Effector memory CD4-positive, alpha-beta T cell (primary cell): ENCODE data around the gene XPR1.
"Not testable (repeated sequence)": the region's sequence is repeated elsewhere in the genome, so short reads cannot be mapped to it uniquely, and the experiment has no call there.

ENCODE experiments used
- DNase-seq, 3 donors: peaks; one replicate each; pipeline ENCODE4 v3.0.0-alpha.2; 2020
- H3K27ac ChIP-seq: 2 replicates; pipeline ENCODE4 v1.7.0; 2013; ENCODE audit warnings: mild to moderate bottlenecking, low read length, moderate library complexity; ENCODE audit not compliant: insufficient read depth, poor library complexity, severe bottlenecking
- H3K27me3 ChIP-seq: replicated peaks from 2 replicates; pipeline ENCODE4 v1.7.0; 2013; ENCODE audit warnings: mild to moderate bottlenecking, low read length; ENCODE audit not compliant: insufficient read depth, control insufficient read depth, poor library complexity, severe bottlenecking
- H3K36me3 ChIP-seq: 2 replicates; pipeline ENCODE4 v1.7.0; 2013; ENCODE audit warnings: mild to moderate bottlenecking, low read length, moderate library complexity; ENCODE audit not compliant: control insufficient read depth, insufficient read depth
- H3K4me1 ChIP-seq: 2 replicates; pipeline ENCODE4 v1.7.0; 2013; ENCODE audit warnings: low read length, mild to moderate bottlenecking; ENCODE audit not compliant: control insufficient read depth, insufficient read depth, poor library complexity, severe bottlenecking
- H3K4me3 ChIP-seq: 2 replicates; pipeline ENCODE4 v1.7.0; 2013; ENCODE audit warnings: low read length, low read depth, mild to moderate bottlenecking; ENCODE audit not compliant: insufficient read depth, poor library complexity, severe bottlenecking
- H3K9me3 ChIP-seq: 2 replicates; pipeline ENCODE4 v1.7.0; 2013; ENCODE audit warnings: mild to moderate bottlenecking, low read length, moderate library complexity; ENCODE audit not compliant: control insufficient read depth

Gene XPR1

DNA sequence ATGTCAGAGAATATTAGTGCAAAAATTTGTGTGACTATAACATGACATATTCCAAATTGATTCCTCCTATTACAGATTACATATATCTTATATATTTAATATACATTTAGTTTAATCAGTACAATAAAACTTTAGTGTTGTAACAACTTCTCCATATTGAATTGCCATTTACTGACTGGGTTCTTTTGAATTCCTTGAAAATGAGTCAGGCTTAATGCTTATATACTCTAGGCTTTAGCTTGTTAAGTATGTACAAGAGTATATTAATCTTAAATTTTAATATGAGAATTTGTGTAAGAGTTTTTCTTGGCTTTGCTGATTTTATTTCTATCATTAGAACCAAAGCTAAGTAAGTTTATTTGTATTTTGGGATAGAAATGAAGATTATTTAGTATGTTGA is 40.3 kb downstream of the XPR1 start:
- H3K36me3 ChIP-seq = no peaks in the 10 kb centered on the region
- DNase-seq = no peak
- H3K27me3 ChIP-seq = no peaks in the 10 kb centered on the region

GRCh38 chr1:180672505-180672904 is 40.7 kb downstream of the XPR1 start:
- H3K27me3 ChIP-seq = no peaks in the 10 kb centered on the region
- H3K9me3 ChIP-seq = peaks cover 14% of the 10 kb centered on the region
- DNase-seq = no peak
- no peak overlapping the region for H3K4me3 ChIP-seq
- no peaks in the 10 kb centered on the region for H3K36me3 ChIP-seq
- H3K27ac ChIP-seq = no peak overlapping the region
- H3K4me1 ChIP-seq = no peaks in the 10 kb centered on the region

More for the DNA sequence above, 40.3 kb downstream of the XPR1 start:
- no peak overlapping the region for H3K27ac ChIP-seq
- H3K4me3 ChIP-seq = no peak overlapping the region
- peaks cover 14% of the 10 kb centered on the region for H3K9me3 ChIP-seq
- no peaks in the 10 kb centered on the region for H3K4me1 ChIP-seq

DNA sequence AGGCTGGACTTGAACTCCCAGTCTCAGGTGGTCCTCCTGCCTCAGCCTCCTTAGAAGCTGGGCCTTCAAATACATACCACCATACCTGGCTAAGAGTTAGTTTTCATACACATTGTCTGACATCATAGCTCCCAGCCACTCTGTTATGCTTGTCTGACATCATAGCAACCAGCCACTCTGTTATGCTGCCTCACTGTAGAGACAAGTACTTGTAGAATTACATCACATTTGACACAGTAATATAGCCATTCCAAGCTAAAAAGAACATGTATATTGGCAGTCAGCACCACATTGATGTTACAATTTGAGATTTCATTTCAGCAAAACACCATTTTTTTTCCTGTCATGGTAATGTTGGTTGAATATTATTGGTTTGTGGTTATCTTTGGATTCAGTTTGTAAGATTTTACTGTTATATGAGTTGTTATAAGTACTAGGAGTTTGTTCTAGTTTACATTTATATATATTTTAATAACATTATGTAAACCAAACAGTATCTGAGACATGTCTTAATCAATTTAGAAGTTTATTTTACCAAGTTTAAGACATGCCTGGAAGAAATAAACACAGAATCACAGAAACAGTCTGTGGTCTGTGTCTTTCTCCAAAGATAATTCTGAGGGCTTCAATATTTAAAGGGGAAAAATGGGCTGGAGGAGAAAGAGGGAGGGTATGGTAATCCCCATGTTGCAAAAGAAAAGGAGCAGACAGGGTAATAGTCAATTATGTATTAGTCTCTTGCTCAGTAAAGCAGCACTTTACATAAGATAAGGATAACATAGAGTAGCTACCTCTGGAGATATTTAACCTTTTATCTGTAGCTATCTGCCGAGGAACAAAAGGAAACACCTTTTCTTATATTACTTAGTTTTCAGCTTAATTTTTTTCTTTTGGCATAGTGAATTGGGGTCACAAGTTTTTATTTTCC is 43.0 kb downstream of the XPR1 start:
- no peak for DNase-seq
- Histone ChIP-seq H3K27ac (no peak overlapping the region), H3K36me3 (no peaks in the 10 kb centered on the region), H3K27me3 (no peaks in the 10 kb centered on the region), H3K9me3 (peaks cover 12% of the 10 kb centered on the region), H3K4me1 (no peaks in the 10 kb centered on the region), H3K4me3 (no peak overlapping the region)

DNA sequence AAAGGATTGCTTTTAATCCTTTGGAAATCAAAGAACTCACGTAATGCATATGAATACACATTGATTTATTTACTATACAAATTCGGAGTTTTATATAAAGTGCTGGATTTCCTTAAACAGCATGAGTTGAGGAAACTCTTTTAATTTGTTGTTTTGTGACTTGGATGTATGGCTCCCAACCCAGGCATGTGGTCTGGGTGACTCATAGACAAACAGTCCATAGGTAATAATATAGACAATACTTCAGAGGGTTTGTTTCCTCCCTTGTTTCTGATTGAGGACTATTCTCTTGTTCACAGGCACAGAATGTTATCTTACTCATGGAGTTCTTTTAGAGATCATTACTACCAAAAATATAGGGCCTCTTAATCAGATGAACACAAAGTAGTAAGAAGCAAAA is 43.8 kb downstream of the XPR1 start:
- Histone ChIP-seq H3K9me3 (peaks cover 6% of the 10 kb centered on the region), H3K4me1 (no peaks in the 10 kb centered on the region), H3K36me3 (no peaks in the 10 kb centered on the region), H3K27me3 (no peaks in the 10 kb centered on the region), H3K27ac (no peak overlapping the region), H3K4me3 (no peak overlapping the region)
- no peak for DNase-seq

DNA sequence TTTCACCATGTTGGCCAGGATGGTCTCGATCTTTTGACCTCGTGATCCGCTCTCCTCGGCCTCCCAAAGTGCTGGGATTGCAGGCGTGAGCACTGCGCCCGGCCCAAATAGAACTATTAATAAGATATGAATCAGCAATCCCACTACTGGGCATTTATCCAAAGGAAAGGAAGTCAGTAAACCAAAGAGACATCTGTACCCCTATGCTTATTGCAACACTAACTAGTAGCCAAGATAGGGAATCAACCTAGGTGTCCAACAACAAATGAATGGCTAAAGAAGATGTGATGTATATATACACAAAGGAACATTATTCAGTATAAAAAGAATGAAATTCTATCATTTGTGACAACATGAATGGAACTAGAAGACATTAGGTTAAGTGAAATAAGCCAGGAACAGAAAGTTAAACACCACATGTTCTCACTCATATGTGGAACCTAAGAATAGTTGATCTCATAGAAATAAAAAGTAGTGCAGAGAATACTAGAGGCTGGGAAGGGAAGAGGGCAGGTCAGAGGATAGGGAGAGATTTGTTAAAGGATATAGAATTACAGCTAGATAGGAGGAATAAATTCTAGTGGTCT is 48.8 kb downstream of the XPR1 start:
- H3K4me3 ChIP-seq = no peak overlapping the region
- no peak overlapping the region for H3K27ac ChIP-seq
- H3K4me1 ChIP-seq = no peaks in the 10 kb centered on the region
- no peaks in the 10 kb centered on the region for H3K36me3 ChIP-seq
- no peak for DNase-seq
- H3K27me3 ChIP-seq = no peaks in the 10 kb centered on the region
- H3K9me3 ChIP-seq = no peaks in the 10 kb centered on the region

- H3K27ac ChIP-seq, H3K27me3 ChIP-seq, H3K4me3 ChIP-seq, DNase-seq, H3K9me3 ChIP-seq, H3K36me3 ChIP-seq, H3K4me1 ChIP-seq: not testable (repeated sequence)
Observed at GRCh38 chr1:180683117-180683516, 51.3 kb downstream of the XPR1 start.

- H3K27ac ChIP-seq = no peak overlapping the region
- no peaks in the 10 kb centered on the region for H3K4me1 ChIP-seq
- H3K27me3 ChIP-seq = no peaks in the 10 kb centered on the region
- peaks cover 2% of the 10 kb centered on the region for H3K9me3 ChIP-seq
- H3K36me3 ChIP-seq = no peaks in the 10 kb centered on the region
- H3K4me3 ChIP-seq = no peak overlapping the region
- DNase-seq = no peak
Observed at GRCh38 chr1:180691322-180691913, 59.6 kb downstream of the XPR1 start.

DNA sequence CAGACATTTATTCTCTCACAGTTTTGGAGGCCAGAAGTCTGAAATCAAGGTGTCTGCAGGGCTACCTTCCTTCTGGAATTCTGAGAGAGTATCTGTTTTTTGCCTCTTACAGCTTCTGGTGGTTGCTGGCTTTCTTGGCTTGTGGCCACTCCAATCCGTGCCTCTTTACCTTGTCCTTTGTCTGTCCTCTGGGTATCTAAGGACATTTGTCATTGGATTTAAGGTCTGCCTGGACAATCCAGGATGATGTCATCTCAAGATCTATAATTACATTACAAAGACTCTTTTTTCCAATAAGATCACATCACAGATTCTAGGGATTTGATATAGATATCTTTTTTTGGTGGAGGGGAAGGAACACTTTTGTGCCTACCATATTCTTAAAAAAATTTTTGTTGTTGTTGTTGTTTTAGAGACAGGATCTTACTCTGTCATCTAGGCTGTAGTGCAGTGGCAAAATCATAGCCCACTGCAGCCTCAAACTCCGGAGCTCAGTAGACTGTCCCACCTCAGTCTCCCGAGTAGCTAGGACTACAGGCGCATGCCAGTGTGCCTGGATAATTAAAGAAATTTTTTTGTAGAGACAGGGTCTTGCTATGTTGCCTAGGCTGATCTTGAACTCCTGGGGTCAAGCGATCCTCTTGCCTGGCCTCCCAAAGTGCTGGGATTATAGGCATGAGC is 61.9 kb downstream of the XPR1 start:
- Histone ChIP-seq H3K9me3 (peaks cover 11% of the 10 kb centered on the region), H3K27ac (no peak overlapping the region), H3K27me3 (no peaks in the 10 kb centered on the region), H3K36me3 (no peaks in the 10 kb centered on the region), H3K4me1 (no peaks in the 10 kb centered on the region), H3K4me3 (no peak overlapping the region)
- DNase-seq = no peak

DNA sequence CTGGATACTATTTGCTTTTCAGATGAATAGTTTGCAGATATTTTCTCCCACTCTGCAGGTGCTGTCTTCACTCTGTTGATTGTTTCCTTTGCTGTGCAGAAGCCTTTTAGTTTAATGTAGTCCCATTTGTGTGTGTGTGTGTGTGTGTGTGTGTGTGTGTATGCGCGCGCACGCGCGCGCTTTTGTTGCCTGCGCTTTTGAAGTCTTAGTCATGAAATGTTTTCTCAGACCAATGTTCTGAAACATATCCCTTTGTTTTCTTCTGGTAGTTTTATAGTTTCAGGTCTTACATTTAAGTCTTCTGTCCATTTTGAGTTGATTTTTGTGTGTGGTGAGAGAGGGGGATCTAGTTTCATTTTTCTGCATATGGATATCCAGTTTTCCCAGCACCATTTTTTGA is 63.5 kb downstream of the XPR1 start:
- Histone ChIP-seq H3K4me1 (no peaks in the 10 kb centered on the region), H3K9me3 (peaks cover 13% of the 10 kb centered on the region), H3K27me3 (no peaks in the 10 kb centered on the region), H3K4me3 (no peak overlapping the region), H3K36me3 (no peaks in the 10 kb centered on the region), H3K27ac (no peak overlapping the region)
- no peak for DNase-seq
